ENCODE measurements around the gene C12orf42.
A peak's percentile ranks its signal among the peaks of the same experiment; 100 is the strongest.

Gene C12orf42

DNA sequence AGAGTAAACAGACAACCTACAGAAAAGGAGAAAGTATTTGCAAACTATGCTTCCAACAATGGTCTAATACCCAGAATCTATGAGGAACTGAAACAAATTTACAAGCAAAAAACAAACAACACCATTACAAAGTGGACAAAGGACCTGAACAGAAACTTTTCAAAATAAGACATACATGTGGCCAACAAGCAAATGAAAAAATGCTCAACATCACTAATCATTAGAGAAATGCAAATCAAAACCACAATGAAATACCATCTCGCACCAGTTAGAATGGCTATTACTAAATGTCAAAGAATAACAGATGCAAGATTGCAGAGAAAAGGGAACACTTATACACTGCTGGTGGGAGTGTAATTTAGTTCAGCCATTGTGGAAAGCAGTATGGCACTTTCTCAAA, 125.8 kb downstream of the C12orf42 start:
- peaks cover 28% of the 10 kb centered on the region for H3K36me3 Mint-ChIP-seq
- H3K27ac Mint-ChIP-seq: no peak overlapping the region
- peaks cover 5% of the 10 kb centered on the region for H3K9me3 Mint-ChIP-seq (ENCODE audit: low read depth)

DNA sequence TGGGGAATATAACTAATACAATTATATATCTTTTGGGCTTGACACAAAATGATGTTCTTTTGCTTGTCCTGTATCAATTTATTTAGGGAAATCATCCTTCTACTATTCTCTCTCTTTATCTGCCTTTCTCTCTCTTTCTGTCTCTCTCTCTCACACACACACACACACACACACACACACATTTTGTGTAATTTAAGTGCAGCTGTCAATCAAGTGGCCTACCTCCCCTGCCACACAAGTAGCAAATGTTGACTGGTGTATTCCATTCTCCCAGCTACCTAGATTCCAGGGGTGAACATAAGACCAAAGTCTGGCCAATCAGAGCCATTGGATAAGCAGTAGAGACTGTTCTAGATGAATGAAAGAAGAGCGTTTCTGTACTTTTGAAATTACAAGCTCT, 127.6 kb downstream of the C12orf42 start:
- Mint-ChIP-seq H3K4me3 (no peak overlapping the region), H3K27ac (no peak overlapping the region), H3K27me3 (no peaks in the 10 kb centered on the region), H3K9me3 (ENCODE audit: low read depth) (peaks cover 11% of the 10 kb centered on the region), H3K36me3 (peaks cover 35% of the 10 kb centered on the region), H3K4me1 (ENCODE audit: low read depth) (peaks cover 13% of the 10 kb centered on the region)

More for the DNA sequence above, 125.8 kb downstream of the C12orf42 start:
- Mint-ChIP-seq H3K27me3 (no peaks in the 10 kb centered on the region), H3K4me1 (ENCODE audit: low read depth) (peaks cover 22% of the 10 kb centered on the region), H3K4me3 (no peak overlapping the region)

DNA sequence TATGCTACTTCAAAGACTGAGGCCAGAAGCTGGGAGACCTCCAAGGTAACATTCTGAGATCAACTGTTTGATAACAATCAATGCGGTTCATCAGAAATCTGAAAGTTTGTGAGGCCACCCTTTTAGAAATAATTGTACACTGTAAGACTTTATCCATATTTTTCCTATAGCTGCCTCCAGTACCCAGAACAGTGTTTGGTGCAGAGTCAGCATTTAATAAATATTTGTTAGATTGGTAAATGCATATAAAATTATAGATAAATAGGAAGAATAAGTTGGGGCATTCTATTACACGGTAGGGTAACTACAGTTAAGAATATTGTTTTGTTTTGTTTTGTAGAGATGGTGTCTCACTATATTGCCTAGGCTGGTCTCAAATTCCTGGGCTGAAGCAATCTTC, 141.4 kb downstream of the C12orf42 start:
- Mint-ChIP-seq H3K4me3 (no peak overlapping the region), H3K36me3 (peaks cover 14% of the 10 kb centered on the region), H3K27ac (no peak overlapping the region), H3K9me3 (ENCODE audit: low read depth) (no peaks in the 10 kb centered on the region), H3K27me3 (no peaks in the 10 kb centered on the region), H3K4me1 (ENCODE audit: low read depth) (peaks cover 3% of the 10 kb centered on the region)

DNA sequence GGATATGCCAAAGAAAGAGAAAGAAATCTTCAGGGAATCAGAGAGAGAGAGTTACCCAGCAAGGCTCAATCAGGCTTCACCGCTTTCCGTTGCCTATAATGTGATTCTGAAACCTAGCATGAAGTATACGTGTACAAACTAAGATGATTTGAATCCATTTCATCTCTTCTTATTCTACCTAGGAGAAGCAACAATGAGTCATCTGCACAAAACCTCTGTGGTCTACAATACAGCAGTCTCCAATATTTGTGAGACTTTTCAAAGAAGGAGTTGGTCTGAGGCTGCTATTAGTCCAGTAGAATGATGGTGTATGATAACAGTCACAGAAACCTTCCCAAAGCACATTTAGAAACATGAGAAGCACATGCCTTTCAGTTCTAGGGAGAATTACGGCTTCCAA, 141.9 kb downstream of the C12orf42 start:
- Mint-ChIP-seq H3K9me3 (ENCODE audit: low read depth) (no peaks in the 10 kb centered on the region), H3K4me3 (no peak overlapping the region), H3K36me3 (peaks cover 14% of the 10 kb centered on the region), H3K27me3 (no peaks in the 10 kb centered on the region), H3K27ac (no peak overlapping the region), H3K4me1 (ENCODE audit: low read depth) (peaks cover 6% of the 10 kb centered on the region)

DNA sequence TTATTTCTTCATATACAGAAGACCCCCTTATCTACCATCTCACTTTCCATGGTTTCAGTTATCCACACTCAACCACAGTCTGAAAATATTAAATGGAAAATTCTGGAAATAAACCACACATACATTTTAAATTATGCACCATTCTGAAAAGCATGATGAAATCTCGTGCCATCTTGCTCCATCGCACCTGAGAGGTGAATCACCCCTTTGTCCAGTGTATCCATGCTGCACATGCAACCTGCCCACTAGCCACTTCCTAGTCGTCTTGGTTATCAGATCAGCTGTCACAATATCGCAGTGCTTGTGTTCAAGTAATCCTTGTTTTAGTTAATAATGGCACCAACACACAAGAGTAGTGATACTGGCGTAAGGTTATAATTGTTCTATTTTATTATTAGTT, 145.7 kb downstream of the C12orf42 start:
- Mint-ChIP-seq H3K9me3 (ENCODE audit: low read depth) (no peaks in the 10 kb centered on the region), H3K4me1 (ENCODE audit: low read depth) (peaks cover 10% of the 10 kb centered on the region), H3K27me3 (no peaks in the 10 kb centered on the region), H3K36me3 (peaks cover 17% of the 10 kb centered on the region), H3K4me3 (no peak overlapping the region), H3K27ac (no peak overlapping the region)

DNA sequence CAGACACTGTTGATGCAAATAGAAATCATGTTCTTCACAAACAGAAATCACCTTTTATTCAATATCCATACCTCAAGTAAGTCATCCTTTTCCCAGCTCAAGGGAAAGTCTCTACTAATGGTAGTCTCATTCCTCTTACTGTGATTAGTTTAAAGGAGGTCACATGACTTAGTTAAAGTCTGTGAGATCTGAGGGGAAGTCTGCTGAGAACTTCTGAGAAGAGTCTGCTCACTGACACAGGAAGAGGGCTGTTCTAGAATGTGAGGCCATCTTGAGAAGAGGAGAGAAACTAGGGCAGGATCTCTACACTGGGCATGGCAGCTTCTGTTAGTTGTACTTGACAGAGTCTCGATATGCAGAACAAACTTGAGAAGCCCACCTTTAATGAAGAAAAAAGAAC, 146.8 kb downstream of the C12orf42 start:
- Mint-ChIP-seq H3K9me3 (ENCODE audit: low read depth) (no peaks in the 10 kb centered on the region), H3K27ac (peak overlapping the region; percentile 43)

DNA sequence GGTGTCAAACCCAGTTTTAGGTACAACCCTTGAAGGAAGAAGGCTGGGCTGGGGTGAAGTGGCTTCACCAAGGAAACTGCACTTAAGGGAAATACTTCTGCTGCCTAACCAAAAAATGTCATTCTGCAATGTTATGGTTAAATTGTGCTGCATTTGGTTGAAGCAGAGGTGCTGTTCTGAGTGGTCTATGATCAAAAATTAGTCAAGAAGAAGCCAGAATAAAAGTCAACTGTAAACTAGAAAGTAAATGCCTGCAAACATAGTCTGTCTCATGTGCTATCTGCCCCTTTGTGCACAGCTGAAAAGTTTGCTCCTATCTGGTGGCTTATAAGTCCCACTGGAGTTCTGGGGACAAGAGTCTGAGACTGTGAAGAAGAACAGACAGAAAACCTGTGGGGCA, 158.8 kb downstream of the C12orf42 start:
- Mint-ChIP-seq H3K36me3 (peaks cover 2% of the 10 kb centered on the region), H3K9me3 (ENCODE audit: low read depth) (no peaks in the 10 kb centered on the region), H3K4me3 (no peak overlapping the region), H3K27ac (no peak overlapping the region), H3K27me3 (no peaks in the 10 kb centered on the region), H3K4me1 (ENCODE audit: low read depth) (no peaks in the 10 kb centered on the region)

More for the DNA sequence above, 146.8 kb downstream of the C12orf42 start:
- Mint-ChIP-seq H3K27me3 (no peaks in the 10 kb centered on the region), H3K4me1 (ENCODE audit: low read depth) (peaks cover 10% of the 10 kb centered on the region), H3K4me3 (no peak overlapping the region), H3K36me3 (peaks cover 13% of the 10 kb centered on the region)

DNA sequence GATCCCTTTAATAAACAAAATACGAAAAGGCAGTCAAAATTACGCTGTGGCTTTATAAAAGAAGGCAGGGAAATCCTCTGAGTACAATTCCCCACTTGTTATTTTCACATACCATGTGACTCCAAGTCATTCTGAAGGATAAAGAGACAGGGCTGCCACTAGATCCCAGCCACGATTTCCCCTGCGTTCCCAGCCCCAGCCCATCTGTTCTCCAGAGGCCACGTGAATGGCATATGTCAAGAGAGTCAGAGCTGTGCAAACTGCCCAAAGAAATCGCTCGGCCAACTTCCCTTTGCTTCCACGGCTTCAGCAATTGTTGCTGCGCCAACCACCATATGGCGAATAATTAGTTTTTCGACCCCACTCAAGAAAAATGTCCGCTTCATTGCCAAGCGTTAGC, 161.3 kb downstream of the C12orf42 start:
- Mint-ChIP-seq H3K4me1 (ENCODE audit: low read depth) (no peaks in the 10 kb centered on the region), H3K36me3 (peaks cover 6% of the 10 kb centered on the region), H3K27ac (no peak overlapping the region), H3K4me3 (no peak overlapping the region), H3K27me3 (no peaks in the 10 kb centered on the region), H3K9me3 (ENCODE audit: low read depth) (no peaks in the 10 kb centered on the region)

DNA sequence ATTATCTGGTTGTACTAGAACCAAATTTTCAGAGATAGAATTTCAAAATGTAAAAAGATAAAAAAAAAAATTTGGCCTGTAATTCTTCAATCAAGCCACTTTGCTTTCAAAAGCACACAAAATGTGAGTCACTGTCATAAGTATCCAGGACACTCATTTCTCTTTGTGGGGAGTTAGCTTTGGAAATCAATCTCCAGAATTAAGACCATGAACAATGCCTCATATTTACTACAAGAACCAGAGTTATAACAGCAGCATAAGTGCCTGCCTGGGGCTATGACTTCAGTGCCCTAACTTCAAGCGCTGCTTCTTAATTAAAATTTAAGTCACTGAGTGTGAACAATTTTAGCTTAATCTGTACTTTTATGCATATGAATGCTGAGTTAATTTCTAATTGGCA, 162.1 kb downstream of the C12orf42 start:
- Mint-ChIP-seq H3K36me3 (peaks cover 6% of the 10 kb centered on the region), H3K4me3 (no peak overlapping the region), H3K9me3 (ENCODE audit: low read depth) (no peaks in the 10 kb centered on the region), H3K27ac (no peak overlapping the region), H3K27me3 (no peaks in the 10 kb centered on the region), H3K4me1 (ENCODE audit: low read depth) (no peaks in the 10 kb centered on the region)

DNA sequence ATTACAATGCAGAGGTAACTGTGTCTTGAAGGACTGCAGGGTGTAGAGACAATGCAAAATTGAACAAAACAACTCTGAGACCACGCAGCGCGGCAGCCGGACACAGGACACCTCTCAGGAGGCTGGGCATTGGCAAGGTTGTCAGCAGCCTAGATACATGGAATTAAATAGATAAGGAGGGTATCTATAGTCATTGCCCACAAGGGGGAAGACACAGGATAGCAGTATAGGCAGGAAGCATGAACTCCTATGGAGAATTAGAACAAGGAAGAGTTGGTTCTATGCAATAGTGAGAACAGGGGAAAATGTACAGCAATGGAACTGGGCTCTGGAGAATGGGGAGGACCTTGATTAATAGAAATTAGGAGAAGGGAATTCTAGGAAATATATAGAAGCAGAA, 164.1 kb downstream of the C12orf42 start:
- no peak overlapping the region for H3K4me3 Mint-ChIP-seq
- peaks cover 4% of the 10 kb centered on the region for H3K36me3 Mint-ChIP-seq
- H3K27me3 Mint-ChIP-seq: no peaks in the 10 kb centered on the region
- no peaks in the 10 kb centered on the region for H3K4me1 Mint-ChIP-seq (ENCODE audit: low read depth)
- H3K27ac Mint-ChIP-seq: no peak overlapping the region
- H3K9me3 Mint-ChIP-seq (ENCODE audit: low read depth): no peaks in the 10 kb centered on the region

DNA sequence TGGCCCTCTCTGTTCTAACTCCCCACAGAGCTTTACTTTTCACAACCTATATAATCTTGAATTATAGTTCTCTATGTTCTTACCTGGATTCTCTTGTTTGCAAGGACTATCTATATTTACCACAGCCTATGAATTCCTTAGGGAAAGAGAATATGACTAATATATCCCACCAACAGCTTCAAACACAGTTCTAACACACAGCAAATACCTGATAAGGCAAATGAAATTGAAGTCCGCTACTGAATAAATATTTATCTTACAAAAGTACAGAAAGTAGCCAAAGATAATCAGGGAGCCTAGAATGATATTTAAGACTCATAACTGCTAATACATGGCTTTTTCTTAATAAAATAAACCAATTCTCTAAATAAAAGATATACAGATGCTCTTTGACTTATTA, 165.1 kb downstream of the C12orf42 start:
- no peaks in the 10 kb centered on the region for H3K4me1 Mint-ChIP-seq (ENCODE audit: low read depth)
- H3K36me3 Mint-ChIP-seq: peaks cover 4% of the 10 kb centered on the region
- H3K4me3 Mint-ChIP-seq: no peak overlapping the region
- H3K9me3 Mint-ChIP-seq (ENCODE audit: low read depth): no peaks in the 10 kb centered on the region
- H3K27me3 Mint-ChIP-seq: no peaks in the 10 kb centered on the region
- no peak overlapping the region for H3K27ac Mint-ChIP-seq

DNA sequence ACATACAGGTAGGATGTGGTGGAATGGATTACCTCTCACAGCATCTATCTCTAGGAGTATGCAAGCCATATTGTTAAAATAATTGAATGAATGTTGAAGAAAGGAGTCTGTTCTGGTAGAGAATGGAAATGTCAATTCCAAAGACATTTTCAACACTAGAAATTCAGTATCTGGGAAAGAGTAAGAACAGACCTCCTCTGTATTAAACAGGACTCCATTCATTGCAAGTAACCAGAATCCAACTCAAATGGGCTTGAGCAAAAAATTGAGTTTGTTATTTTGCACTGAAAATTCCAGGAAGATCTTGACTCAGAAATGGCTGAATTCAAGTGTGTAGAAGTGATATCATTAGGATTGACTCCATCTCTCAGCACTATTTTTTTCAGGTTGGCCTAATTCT, 168.1 kb downstream of the C12orf42 start:
- Mint-ChIP-seq H3K4me1 (ENCODE audit: low read depth) (no peaks in the 10 kb centered on the region), H3K4me3 (no peak overlapping the region), H3K9me3 (ENCODE audit: low read depth) (no peaks in the 10 kb centered on the region), H3K27ac (no peak overlapping the region), H3K27me3 (no peaks in the 10 kb centered on the region), H3K36me3 (peaks cover 6% of the 10 kb centered on the region)

DNA sequence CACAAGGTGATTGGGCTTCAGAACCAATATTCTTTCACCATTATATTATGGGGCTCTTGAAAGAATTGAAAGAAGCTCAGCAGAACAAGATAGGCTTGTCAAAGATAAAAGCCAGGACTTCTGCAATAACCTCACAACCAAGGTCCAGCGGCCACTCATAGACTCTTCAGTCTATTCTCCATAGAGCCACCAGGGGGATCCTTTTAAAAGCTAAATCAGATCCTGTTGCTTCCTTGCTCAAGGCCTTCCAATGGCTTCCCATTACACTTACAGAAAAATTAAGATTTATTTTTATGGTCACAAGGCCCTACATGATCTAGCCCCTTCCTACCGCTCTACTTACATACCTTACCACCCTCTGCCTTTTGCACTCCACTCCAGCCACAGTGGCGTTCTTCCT, 169.6 kb downstream of the C12orf42 start:
- H3K4me1 Mint-ChIP-seq (ENCODE audit: low read depth): no peaks in the 10 kb centered on the region
- no peaks in the 10 kb centered on the region for H3K9me3 Mint-ChIP-seq (ENCODE audit: low read depth)
- no peak overlapping the region for H3K4me3 Mint-ChIP-seq
- H3K27ac Mint-ChIP-seq: no peak overlapping the region
- no peaks in the 10 kb centered on the region for H3K27me3 Mint-ChIP-seq
- H3K36me3 Mint-ChIP-seq: peaks cover 4% of the 10 kb centered on the region

DNA sequence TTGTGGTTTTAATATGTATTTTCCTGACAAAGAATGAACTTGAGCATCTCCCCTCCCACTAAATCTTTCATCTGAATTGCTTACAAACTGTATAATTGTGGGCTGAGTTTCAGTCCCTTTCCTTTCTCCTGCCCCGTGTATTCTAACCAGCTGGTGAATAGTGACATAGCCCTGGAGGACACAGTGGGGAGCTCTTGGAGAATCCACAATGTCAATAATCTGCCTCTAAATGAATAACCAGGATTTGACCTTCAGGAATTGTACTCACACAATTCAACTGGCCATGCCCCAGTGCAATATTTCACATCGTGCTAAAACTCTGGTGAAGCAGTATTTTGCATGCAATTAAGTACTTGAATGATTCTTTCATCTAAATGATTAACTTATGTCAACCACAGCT, 177.2 kb downstream of the C12orf42 start:
- H3K36me3 Mint-ChIP-seq: peaks cover 22% of the 10 kb centered on the region
- H3K27ac Mint-ChIP-seq: no peak overlapping the region
- no peak overlapping the region for H3K4me3 Mint-ChIP-seq
- no peaks in the 10 kb centered on the region for H3K4me1 Mint-ChIP-seq (ENCODE audit: low read depth)
- H3K9me3 Mint-ChIP-seq (ENCODE audit: low read depth): peaks cover 19% of the 10 kb centered on the region
- no peaks in the 10 kb centered on the region for H3K27me3 Mint-ChIP-seq

DNA sequence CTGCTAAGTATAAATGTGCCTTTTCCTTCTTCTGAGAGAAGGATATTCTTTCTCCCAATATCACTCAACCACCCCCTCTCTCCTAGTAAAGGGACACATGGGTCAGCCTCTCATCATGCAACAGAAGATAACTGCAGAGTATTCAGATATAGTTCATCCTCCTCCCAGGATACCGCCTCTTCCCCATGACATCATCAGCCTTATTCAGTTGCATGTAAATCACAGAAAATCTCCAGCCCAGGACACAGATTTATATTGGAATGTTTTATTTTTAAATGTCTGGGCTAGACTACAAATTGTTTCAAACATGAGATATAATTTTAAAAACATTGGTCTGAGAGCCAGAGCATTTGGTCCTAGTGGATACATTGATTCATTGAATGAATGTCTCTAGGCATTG, 178.5 kb downstream of the C12orf42 start:
- H3K4me3 Mint-ChIP-seq: no peak overlapping the region
- no peaks in the 10 kb centered on the region for H3K27me3 Mint-ChIP-seq
- peaks cover 20% of the 10 kb centered on the region for H3K36me3 Mint-ChIP-seq
- peaks cover 19% of the 10 kb centered on the region for H3K9me3 Mint-ChIP-seq (ENCODE audit: low read depth)
- H3K4me1 Mint-ChIP-seq (ENCODE audit: low read depth): no peaks in the 10 kb centered on the region
- H3K27ac Mint-ChIP-seq: no peak overlapping the region

DNA sequence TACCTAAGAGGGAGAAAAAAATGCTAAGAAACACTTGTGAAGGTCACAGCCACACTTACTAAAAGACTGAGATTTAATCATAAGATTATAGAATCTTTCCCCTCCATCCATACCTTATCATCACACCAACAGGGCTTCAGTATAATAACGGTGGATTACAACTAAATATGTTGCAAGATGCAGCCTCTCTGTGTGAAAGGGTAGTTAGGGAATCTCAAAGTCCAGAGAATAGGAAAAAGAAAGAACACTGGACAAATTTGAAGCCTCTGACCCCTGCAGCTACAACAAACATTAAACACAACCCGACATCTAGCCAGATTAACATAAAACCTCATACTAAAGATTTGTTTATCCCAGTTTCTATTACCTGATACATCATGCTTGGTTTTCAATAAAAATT, 181.0 kb downstream of the C12orf42 start:
- H3K9me3 Mint-ChIP-seq (ENCODE audit: low read depth): peaks cover 19% of the 10 kb centered on the region
- H3K4me3 Mint-ChIP-seq: no peak overlapping the region
- no peaks in the 10 kb centered on the region for H3K27me3 Mint-ChIP-seq
- H3K36me3 Mint-ChIP-seq: peaks cover 20% of the 10 kb centered on the region
- no peak overlapping the region for H3K27ac Mint-ChIP-seq
- no peaks in the 10 kb centered on the region for H3K4me1 Mint-ChIP-seq (ENCODE audit: low read depth)

DNA sequence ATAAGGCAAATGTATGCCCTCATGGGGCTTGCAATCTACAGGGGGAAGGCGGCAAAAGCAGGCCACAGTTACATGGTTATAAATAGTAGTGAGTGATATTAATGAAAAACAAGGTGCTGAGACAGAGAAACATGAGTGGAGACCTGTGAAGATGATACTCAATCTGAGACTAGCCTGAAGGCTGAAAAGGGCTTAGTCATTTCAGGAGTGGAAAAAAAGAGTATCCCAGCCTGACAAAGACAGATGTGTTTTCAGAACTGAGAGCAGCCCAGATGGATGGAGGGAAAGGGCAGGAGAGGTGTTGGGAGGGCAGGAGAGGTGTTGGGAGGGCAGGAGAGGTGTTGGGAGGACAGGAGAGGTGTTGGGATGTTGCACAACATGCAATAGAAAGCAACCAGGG, 181.9 kb downstream of the C12orf42 start:
- H3K27me3 Mint-ChIP-seq: no peaks in the 10 kb centered on the region
- H3K27ac Mint-ChIP-seq: no peak overlapping the region
- no peaks in the 10 kb centered on the region for H3K4me1 Mint-ChIP-seq (ENCODE audit: low read depth)
- H3K36me3 Mint-ChIP-seq: peaks cover 20% of the 10 kb centered on the region
- H3K9me3 Mint-ChIP-seq (ENCODE audit: low read depth): peaks cover 15% of the 10 kb centered on the region
- H3K4me3 Mint-ChIP-seq: no peak overlapping the region
